Middle frontal gyrus (tissue), 1 donor: ENCODE data around the gene DNAI2.
A peak's percentile ranks its signal among the peaks of the same experiment; 100 is the strongest.

ENCODE experiments used
- DNase-seq: peaks from one replicate; pipeline ENCODE4 v3.0.0-alpha.2; 2015; ENCODE audit warnings: low spot score; ENCODE audit errors: extremely low spot score

Gene DNAI2

GRCh38 chr17:74274060-74274708 lies at the start of gene DNAI2:
Gene DNAI2, plus strand, starts transcription at chr17:74274234. Its CDS starts 7,584 bp downstream, at chr17:74281818.
- no peak for DNase-seq

DNA sequence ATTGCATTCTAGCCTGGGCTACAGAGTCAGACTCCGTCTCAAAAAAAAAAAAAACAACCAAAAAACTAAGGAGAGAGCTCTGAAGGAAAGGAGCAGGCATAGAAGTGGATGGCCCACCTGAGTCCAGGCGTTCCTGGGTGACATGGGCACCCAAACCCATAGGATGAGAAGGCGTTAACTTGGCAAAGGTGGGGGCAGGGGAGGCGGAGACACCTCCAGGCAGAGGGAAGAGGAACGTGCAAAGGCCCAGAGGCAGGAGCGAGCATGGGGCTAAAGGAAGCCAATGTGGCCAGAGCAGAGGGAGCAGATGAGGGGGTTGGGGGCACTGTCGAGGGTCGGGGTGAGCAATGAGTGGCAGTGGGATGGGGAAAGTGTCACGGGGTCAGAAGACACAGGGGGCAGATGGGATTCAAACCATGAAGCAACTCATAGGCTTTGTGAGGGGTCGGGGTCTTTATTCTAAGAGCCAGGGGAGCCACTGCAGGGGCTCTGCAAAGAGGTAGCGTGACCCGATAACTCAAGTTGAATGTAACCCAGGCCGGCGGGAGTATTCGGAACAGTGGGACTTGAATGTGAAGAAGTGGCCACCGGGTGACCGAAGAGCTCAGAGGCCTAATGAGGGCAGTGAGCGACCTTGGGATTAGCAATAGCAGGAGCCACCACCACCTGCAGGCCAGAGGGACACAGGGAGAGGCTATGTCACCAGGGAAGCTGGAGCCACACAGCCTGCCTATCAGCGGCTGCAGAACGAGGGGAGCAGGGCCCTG lies 48.9 kb upstream of the DNAI2 start:
- DNase-seq = no peak

- no peak for DNase-seq
Observed at GRCh38 chr17:74226252-74226651, 47.8 kb upstream of the DNAI2 start.

- no peak for DNase-seq
Observed at GRCh38 chr17:74227271-74228080, 46.6 kb upstream of the DNAI2 start.

- no peak for DNase-seq
Observed at GRCh38 chr17:74228306-74228978, 45.6 kb upstream of the DNAI2 start.

DNA sequence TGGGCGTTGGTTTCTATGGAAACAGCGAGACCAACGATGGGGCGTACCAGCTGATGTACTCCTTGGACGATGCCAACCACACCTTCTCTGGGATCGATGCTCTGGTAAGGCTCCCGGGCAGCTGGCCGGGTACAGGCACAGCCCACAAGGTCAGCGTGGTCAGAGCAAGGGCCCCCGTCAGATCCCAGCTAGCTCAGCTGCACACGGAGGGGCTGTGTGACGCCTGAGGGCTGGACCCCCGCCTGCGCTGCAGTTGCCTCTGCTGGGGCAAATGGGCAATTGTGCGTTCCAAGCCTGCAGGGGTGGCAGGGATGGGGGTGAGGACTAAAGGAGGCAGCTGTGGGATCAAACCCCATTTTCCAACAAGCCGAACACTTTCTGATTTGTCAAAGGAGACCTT lies 43.1 kb upstream of the DNAI2 start:
- no peak for DNase-seq

- DNase-seq = no peak
Observed at GRCh38 chr17:74231928-74232907, 41.8 kb upstream of the DNAI2 start.

DNA sequence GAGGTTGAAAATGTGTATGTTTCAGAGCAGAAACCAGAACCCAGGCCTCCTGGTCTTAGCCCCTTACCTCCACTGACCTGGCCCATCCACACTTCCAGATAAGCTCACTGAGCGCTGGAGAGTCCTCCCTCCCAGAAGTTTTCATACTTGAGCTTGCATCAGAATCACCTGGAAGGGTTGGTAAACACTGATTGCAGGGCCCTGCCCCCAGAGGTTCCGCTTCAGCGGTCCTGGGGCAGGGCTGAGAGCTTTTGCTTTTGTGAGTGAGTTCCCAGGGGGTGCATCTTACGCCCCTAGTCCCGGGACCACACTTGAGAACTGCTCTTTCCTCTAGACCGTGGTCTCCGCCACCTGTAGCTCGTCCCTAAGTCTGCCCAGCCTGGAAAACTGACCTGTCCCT lies 40.1 kb upstream of the DNAI2 start:
- no peak for DNase-seq

DNA sequence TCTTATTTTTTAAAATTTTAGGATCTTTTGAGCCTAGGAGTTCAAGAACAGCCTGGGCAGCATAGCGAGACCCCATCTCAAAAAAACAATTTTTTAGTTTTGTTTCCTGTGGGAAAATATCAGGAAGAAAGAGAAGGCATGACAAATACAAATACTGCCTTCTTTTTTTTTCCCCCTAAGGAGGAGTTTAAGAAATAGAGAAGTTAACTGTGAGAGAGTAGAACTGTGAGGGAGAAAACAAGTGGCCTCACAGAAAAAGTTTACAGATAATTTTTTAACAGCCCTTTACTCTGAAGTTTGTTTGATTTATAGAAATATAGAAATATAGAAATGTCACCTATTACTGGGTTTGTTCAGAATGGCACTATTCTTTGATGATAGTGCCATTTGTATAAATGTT lies 39.5 kb upstream of the DNAI2 start:
- no peak for DNase-seq

- no peak for DNase-seq
Observed at GRCh38 chr17:74235040-74235581, 38.9 kb upstream of the DNAI2 start.

DNA sequence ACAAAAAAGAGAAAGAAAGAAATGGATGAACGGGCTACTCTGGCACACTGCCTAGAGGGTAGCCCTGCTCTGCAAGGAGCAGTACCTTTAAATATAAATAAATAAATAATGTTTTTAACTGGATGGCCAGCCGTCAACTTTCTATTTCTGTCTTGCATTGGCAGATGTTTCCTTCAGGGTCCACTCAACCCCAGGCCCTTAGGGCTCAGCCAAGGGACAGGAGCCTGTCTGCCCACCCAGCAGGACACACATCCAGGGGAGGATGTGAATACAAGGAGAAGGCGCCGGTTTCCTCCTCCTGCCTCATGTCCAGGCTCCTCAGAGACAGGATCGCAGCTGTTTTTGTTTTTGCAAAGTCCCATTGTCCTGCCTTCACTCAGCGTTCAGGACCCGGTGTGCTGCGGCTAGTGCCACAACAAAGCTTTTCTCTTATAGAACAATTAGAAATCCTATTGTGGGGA lies 38.1 kb upstream of the DNAI2 start:
- no peak for DNase-seq

- DNase-seq = no peak
Observed at GRCh38 chr17:74237321-74237720, 36.7 kb upstream of the DNAI2 start.

DNA sequence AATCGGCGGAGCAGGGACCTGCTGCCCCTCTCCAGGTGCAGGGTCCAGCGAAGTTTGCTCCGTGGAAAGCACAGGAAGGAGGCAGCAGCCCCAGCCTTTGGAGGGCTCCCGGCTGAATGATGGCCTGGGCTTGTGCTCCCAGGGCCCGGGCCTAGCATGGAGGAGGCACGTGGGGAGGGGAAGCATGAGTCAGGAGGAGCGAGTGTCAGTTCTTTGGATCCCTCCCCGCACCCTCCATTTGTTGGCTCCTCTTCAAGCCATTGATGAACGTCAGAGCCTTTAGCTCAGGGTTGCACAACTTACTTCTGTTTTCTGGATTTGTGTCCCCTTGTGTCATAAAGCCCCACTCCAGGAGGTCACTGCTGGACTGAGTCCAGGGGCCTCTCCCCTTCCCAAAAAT lies 34.9 kb upstream of the DNAI2 start:
- DNase-seq = no peak

GRCh38 chr17:74240618-74241205 lies 33.3 kb upstream of the DNAI2 start:
- DNase-seq = no peak

DNA sequence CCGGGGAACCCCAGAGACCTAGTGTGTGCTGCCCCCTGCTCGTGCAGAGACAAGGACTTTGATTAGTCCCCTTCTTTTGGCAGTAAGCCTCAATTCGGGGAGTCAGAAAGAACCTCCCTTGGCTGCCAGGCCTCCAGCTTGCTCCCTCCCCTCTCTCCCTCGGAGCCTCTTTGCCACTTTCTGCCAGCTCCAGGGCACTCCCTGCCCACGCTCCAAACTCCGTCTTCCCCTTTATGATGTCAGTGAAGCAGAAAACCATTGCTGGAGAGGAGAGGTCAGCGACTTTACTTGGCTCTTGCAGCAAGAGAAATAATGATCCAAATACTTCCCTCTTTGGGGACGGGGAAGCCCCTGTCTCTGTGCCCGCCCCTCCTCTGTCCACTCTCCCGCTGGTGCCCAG lies 32.6 kb upstream of the DNAI2 start:
- no peak for DNase-seq

- DNase-seq = no peak
Observed at GRCh38 chr17:74241847-74242246, 32.2 kb upstream of the DNAI2 start.

GRCh38 chr17:74243013-74243755 lies 30.9 kb upstream of the DNAI2 start:
- no peak for DNase-seq

GRCh38 chr17:74244128-74244527 lies 29.9 kb upstream of the DNAI2 start:
- DNase-seq = no peak

GRCh38 chr17:74244548-74244947 lies 29.5 kb upstream of the DNAI2 start:
- DNase-seq = peak; percentile 69
